Neural cell (in vitro differentiated cells): ENCODE results near the gene PIEZO1. TPM values are rescaled to one million over a fixed set of nuclear protein-coding genes. Genes with fewer than 3 reads are reported as not detected.

Experiments used
- H2AFZ ChIP-seq: fragments of 200-600, 300-800 bp; sonication (generic), shearing (Covaris generic); 2 replicates; pipeline ENCODE4 v1.6.0; 2014; ENCODE audit warnings: low read depth, mild to moderate bottlenecking, antibody characterized with exemption, low read length, moderate library complexity
- H3F3A ChIP-seq: fragments of 200-600 bp; shearing (Covaris generic); 2 replicates; pipeline ENCODE4 v1.6.1; 2016; ENCODE audit warnings: mild to moderate bottlenecking, moderate library complexity, mixed read lengths, antibody characterized with exemption, low read length; ENCODE audit not compliant: insufficient read depth, poor library complexity, severe bottlenecking
- H3K27ac ChIP-seq: fragments of 200-600, 300-800 bp; sonication (generic), shearing (Covaris generic); 2 replicates; pipeline ENCODE4 v1.5.1; 2014; ENCODE audit warnings: mild to moderate bottlenecking, low read length, moderate library complexity
- H3K27me3 ChIP-seq: fragments of 300-800, 200-600 bp; sonication (generic), shearing (Covaris generic); 2 replicates; pipeline ENCODE4 v1.6.0; 2014; ENCODE audit warnings: mild to moderate bottlenecking, low read depth, low read length, moderate library complexity; ENCODE audit not compliant: insufficient read depth
- H3K36me3 ChIP-seq: fragments of 300-800, 200-600 bp; sonication (generic), shearing (Covaris generic); 2 replicates; pipeline ENCODE4 v1.5.1; 2014; ENCODE audit warnings: mild to moderate bottlenecking, antibody characterized with exemption, low read length, moderate library complexity; ENCODE audit not compliant: insufficient read depth
- H3K4me2 ChIP-seq: fragments of 300-800, 200-600 bp; sonication (generic), shearing (Covaris generic); 2 replicates; pipeline ENCODE4 v1.6.0; 2014; ENCODE audit warnings: mild to moderate bottlenecking, low read length
- H3K4me3 ChIP-seq: fragments of 300-800, 200-600 bp; sonication (generic), shearing (Covaris generic); 2 replicates; pipeline ENCODE4 v1.5.1; 2014; ENCODE audit warnings: mild to moderate bottlenecking, low read length, moderate library complexity
- H3K79me2 ChIP-seq: fragments of 200-600 bp; shearing (Covaris generic); replicated peaks from 2 replicates; pipeline ENCODE4 v1.6.0; 2014; ENCODE audit warnings: mild to moderate bottlenecking, low read length, moderate library complexity; ENCODE audit not compliant: insufficient read depth
- H3K9ac ChIP-seq: fragments of 300-800, 200-600 bp; sonication (generic), shearing (Covaris generic); 2 replicates; pipeline ENCODE4 v1.6.1; 2016; ENCODE audit warnings: mild to moderate bottlenecking, low read length, mixed read lengths
- H3K9me2 ChIP-seq: fragments of 200-600 bp; shearing (Covaris generic); 2 replicates; pipeline ENCODE4 v1.6.1; 2016; ENCODE audit warnings: mild to moderate bottlenecking, low read length, mixed read lengths; ENCODE audit not compliant: insufficient read depth
- H3K9me3 ChIP-seq: fragments of 200-600, 300-800 bp; sonication (generic), shearing (Covaris generic); 2 replicates; pipeline ENCODE4 v1.6.1; 2016; ENCODE audit warnings: mild to moderate bottlenecking, mixed run types, low read length, moderate library complexity, mixed read lengths
- H4K20me1 ChIP-seq: fragments of 200-600 bp; shearing (Covaris generic); 2 replicates; pipeline ENCODE4 v1.6.1; 2016; ENCODE audit warnings: mild to moderate bottlenecking, mixed run types; ENCODE audit not compliant: insufficient read depth
- CTCF ChIP-seq: fragments of 450-650 bp; IDR thresholded peaks from 2 replicates; pipeline ENCODE4 v1.5.1; 2014; ENCODE audit warnings: antibody characterized with exemption, mild to moderate bottlenecking, moderate library complexity; ENCODE audit not compliant: poor library complexity, severe bottlenecking
- EP300 ChIP-seq: fragments of 450-650 bp; conservative IDR thresholded peaks from 2 replicates; pipeline ENCODE4 v1.6.1; 2014; ENCODE audit warnings: antibody characterized with exemption, mild to moderate bottlenecking, moderate library complexity; ENCODE audit not compliant: poor library complexity, severe bottlenecking
- EZH2 ChIP-seq: fragments of 200-600, 300-800 bp; shearing (Covaris generic), sonication (generic); IDR thresholded peaks from 2 replicates; pipeline ENCODE4 v1.6.1; 2014; ENCODE audit warnings: antibody characterized with exemption, low read length, borderline replicate concordance, mild to moderate bottlenecking; ENCODE audit not compliant: insufficient read depth, poor library complexity, severe bottlenecking
- MXI1 ChIP-seq: fragments of 450-650 bp; conservative IDR thresholded peaks from 2 replicates; pipeline ENCODE4 v1.6.1; 2014; ENCODE audit warnings: antibody characterized with exemption, mild to moderate bottlenecking; ENCODE audit not compliant: poor library complexity, severe bottlenecking
- POLR2AphosphoS5 ChIP-seq: IDR thresholded peaks from 2 replicates; pipeline ENCODE4 v1.6.1; 2012
- RAD21 ChIP-seq: fragments of 450-650 bp; conservative IDR thresholded peaks from 2 replicates; pipeline ENCODE4 v1.6.1; 2014; ENCODE audit warnings: antibody characterized with exemption, mild to moderate bottlenecking, moderate library complexity
- SMC3 ChIP-seq: fragments of 450-650 bp; conservative IDR thresholded peaks from 2 replicates; pipeline ENCODE4 v1.6.1; 2014; ENCODE audit warnings: antibody characterized with exemption, mild to moderate bottlenecking, moderate library complexity; ENCODE audit not compliant: poor library complexity
- TAF1 ChIP-seq: IDR thresholded peaks from 2 replicates; pipeline ENCODE4 v1.6.1; 2012; ENCODE audit warnings: low read depth
- polyA plus RNA-seq: library from polyadenylated mRNA; depleted of rRNA; stranded (reverse); fragments of >200 nt; gene quantifications from 2 replicates; pipeline ENCODE4 v1.2.3, GENCODE V29; 2014
- TF ChIP-seq, protein P1 (sequence below): IDR thresholded peaks from 2 replicates; pipeline ENCODE4 v1.6.1; 2012; ENCODE audit warnings: borderline replicate concordance

Gene PIEZO1
- polyA plus RNA-seq, 1 donor from 2014 or later, result not detected

GRCh38 chr16:88754912-88755744 lies 29.9 kb downstream of the PIEZO1 start:
- no peak overlapping the region for H2AFZ ChIP-seq
- H3K9ac ChIP-seq, result no peak overlapping the region
- H4K20me1 ChIP-seq, result no peaks in the 10 kb centered on the region
- H3K27ac ChIP-seq, result no peak overlapping the region
- TF ChIP-seq MXI1 (no peak), TAF1 (no peak), RAD21 (no peak), EZH2 (no peak)
- TF ChIP-seq, protein P1, sequence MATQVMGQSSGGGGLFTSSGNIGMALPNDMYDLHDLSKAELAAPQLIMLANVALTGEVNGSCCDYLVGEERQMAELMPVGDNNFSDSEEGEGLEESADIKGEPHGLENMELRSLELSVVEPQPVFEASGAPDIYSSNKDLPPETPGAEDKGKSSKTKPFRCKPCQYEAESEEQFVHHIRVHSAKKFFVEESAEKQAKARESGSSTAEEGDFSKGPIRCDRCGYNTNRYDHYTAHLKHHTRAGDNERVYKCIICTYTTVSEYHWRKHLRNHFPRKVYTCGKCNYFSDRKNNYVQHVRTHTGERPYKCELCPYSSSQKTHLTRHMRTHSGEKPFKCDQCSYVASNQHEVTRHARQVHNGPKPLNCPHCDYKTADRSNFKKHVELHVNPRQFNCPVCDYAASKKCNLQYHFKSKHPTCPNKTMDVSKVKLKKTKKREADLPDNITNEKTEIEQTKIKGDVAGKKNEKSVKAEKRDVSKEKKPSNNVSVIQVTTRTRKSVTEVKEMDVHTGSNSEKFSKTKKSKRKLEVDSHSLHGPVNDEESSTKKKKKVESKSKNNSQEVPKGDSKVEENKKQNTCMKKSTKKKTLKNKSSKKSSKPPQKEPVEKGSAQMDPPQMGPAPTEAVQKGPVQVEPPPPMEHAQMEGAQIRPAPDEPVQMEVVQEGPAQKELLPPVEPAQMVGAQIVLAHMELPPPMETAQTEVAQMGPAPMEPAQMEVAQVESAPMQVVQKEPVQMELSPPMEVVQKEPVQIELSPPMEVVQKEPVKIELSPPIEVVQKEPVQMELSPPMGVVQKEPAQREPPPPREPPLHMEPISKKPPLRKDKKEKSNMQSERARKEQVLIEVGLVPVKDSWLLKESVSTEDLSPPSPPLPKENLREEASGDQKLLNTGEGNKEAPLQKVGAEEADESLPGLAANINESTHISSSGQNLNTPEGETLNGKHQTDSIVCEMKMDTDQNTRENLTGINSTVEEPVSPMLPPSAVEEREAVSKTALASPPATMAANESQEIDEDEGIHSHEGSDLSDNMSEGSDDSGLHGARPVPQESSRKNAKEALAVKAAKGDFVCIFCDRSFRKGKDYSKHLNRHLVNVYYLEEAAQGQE, result no peak
- H3K9me2 ChIP-seq, result no peaks in the 10 kb centered on the region
- H3K79me2 ChIP-seq, result no peaks in the 10 kb centered on the region
- no peaks in the 10 kb centered on the region for H3K27me3 ChIP-seq
- H3F3A ChIP-seq, result no peaks in the 10 kb centered on the region
- H3K36me3 ChIP-seq, result no peaks in the 10 kb centered on the region
- no peaks in the 10 kb centered on the region for H3K9me3 ChIP-seq
- H3K4me3 ChIP-seq, result no peak overlapping the region
- no peak overlapping the region for H3K4me2 ChIP-seq

DNA sequence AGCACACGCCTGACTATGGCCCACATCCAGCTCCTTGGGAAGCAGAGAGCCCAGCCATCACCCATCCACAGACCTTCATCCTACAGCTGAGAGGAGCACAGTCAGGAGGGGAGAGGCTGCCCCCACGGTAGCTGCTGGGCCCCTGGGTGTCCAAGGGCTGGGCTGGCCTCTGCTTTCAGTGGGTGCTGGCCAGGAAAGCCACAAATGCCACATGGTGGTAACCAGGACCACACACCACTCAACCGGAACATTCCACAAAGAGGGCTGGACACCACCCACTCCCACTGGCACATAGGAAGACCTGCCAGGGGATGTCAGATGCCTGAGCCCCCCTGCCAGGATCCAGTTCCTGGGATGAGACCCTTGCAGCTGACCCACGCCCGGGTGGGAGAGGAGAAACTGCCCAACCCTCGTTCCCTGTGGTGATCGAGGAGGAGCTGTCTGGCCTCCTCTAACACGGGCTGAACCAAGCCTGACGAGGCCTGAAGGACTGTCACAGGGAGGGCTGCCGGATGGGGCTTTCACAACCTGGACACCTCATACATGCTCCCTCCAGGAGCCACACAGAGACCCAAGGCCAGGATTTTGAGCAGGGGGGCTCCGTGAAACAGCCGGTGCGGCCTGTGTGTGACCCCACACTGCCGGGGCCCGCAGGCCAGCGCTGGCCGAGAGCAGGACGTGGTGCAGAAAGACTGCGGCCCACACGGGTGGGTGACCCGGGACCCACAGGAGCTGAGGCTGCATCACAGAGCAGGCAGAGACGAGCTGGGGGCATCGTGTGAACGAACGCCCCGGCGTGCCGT lies 30.7 kb downstream of the PIEZO1 start:
- TF ChIP-seq TAF1 (no peak), EZH2 (no peak), POLR2AphosphoS5 (no peak), EP300 (no peak), SMC3 (no peak), RAD21 (no peak), MXI1 (no peak), CTCF (no peak)
- TF ChIP-seq, protein P1, result no peak
- no peak overlapping the region for H3K4me3 ChIP-seq
- no peaks in the 10 kb centered on the region for H3K27me3 ChIP-seq
- H3K9me3 ChIP-seq, result no peaks in the 10 kb centered on the region
- no peak overlapping the region for H3K4me2 ChIP-seq
- H3K36me3 ChIP-seq, result no peaks in the 10 kb centered on the region
- H3F3A ChIP-seq, result no peaks in the 10 kb centered on the region
- no peaks in the 10 kb centered on the region for H3K9me2 ChIP-seq
- no peak overlapping the region for H3K27ac ChIP-seq
- no peaks in the 10 kb centered on the region for H3K79me2 ChIP-seq
- no peak overlapping the region for H2AFZ ChIP-seq
- H3K9ac ChIP-seq, result no peak overlapping the region
- H4K20me1 ChIP-seq, result no peaks in the 10 kb centered on the region
